K562 treated with DMSO at 1 percent for 24 hours (cell line): ENCODE data around the gene GPR89B. TPM values are rescaled to one million over a fixed set of nuclear protein-coding genes. Genes with fewer than 3 reads are reported as not detected.

ENCODE experiments used
- total RNA-seq: library from RNA; unstranded; fragments of 300-600 nt; gene quantifications from 2 replicates; pipeline ENCODE4 v1.2.3, GENCODE V29; 2022; ENCODE audit warnings: low read depth; ENCODE audit not compliant: insufficient read depth

GPR89B gene
- total RNA-seq = 4.8 and 6.3 TPM in 2 replicates

DNA sequence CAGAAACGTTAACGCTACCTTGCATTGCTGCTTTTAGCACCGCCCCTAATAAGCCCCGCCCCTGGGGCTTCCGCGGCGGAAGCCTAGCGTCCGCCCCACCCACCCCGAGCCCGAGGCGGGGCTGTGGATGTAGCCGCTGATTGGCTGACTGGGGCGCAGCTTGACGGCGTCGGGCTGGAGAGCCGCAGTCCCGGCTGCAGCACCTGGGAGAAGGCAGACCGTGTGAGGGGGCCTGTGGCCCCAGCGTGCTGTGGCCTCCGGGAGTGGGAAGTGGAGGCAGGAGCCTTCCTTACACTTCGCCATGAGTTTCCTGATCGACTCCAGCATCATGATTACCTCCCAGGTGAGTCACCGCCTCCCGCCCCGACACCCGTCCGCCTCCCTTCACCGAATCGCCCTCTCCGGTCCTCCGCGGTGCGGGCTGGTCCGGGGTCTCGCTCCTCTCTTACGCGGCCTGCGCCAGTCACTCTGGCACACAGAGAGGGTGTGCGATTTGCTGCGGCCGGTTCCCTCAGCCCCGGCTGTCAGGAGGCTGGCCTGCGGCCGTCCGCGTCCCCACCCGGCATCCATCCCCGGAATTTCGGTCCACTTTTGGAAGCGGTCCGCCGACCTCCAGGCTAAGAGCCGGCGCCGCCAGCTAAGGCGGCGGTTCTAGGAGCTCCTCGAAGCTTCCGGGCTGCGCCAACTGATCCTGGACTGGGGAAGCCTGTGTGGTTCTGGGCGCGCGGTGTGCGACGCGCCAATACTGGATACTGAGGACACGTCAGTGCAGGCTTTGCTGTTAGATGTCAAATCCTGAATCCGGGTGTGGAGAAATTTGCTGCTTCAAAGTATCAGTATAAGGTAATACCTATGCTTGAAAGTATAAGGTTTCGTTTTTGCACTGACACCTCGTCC is at the start of gene GPR89B:
TSS of gene GPR89B (plus strand) at position 185 of the 897 bp plus-strand sequence. CDS start at position 302, 117 bp downstream.

DNA sequence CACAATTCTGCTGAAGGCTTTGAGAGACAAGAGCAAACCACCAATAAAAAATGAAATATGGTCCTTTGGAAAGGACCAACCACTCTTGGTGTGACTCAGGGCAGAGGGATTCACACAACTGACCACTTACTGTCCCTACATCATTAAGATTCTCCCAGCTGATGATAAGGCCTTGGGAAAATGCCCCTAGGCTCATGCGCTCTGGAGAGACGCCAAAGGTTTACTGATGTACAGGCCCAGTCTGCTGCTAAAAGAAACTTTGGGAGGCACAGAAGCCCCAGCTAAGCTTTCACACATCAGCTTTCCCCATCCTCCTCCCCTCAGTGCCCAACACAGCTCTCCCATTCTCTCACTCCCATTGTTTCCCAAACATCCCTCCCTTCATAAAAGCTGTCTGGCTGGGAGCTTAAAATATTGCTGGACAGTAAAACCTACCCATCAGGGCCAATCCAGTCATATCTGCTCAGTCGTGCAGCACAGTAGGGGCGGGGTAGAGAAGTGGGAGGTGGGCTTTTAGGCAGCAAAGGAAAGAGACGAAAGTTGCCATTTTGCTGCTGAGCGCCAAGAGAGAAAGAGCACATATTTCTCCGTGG is 25.9 kb upstream of the GPR89B start, which contains the start of gene GJA8:
TSS of gene GJA8 (plus strand) at position 543 of the 593 bp plus-strand sequence. CDS start 5,161 bp downstream, outside the sequence.

Other genes starting within 250 kb of the GPR89B start
- gene GJA5, start 167.8 kb upstream of the GPR89B start, total RNA-seq = not detected in 2 replicates
- gene GJA8, start 25.6 kb upstream of the GPR89B start, total RNA-seq = not detected in 2 replicates
- gene NBPF11, start 223.9 kb downstream of the GPR89B start, total RNA-seq = 6.5 and 7.6 TPM in 2 replicates